HUES6 (cell line): Measurements from ENCODE around the gene PRRC1.

ENCODE experiments used
- H3K27ac ChIP-seq: 2 replicates; pipeline ENCODE4 v1.7.0; 2013; ENCODE audit warnings: low read depth, mild to moderate bottlenecking, low read length, inconsistent platforms
- H3K27me3 ChIP-seq: 2 replicates; pipeline ENCODE4 v1.6.1; 2013; ENCODE audit warnings: low read length; ENCODE audit not compliant: control insufficient read depth, insufficient read depth
- H3K36me3 ChIP-seq: 2 replicates; pipeline ENCODE4 v1.6.1; 2013; ENCODE audit warnings: low read length; ENCODE audit not compliant: control insufficient read depth, insufficient read depth
- H3K4me1 ChIP-seq: 2 replicates; pipeline ENCODE4 v1.6.1; 2013; ENCODE audit warnings: low read length; ENCODE audit not compliant: control insufficient read depth, insufficient read depth
- H3K4me3 ChIP-seq: 2 replicates; pipeline ENCODE4 v1.5.1; 2013; ENCODE audit warnings: low read depth, low read length
- H3K9ac ChIP-seq: one replicate; pipeline ENCODE4 v1.6.1; 2013; ENCODE audit warnings: mild to moderate bottlenecking, low read length
- H3K9me3 ChIP-seq: 2 replicates; pipeline ENCODE4 v1.6.1; 2013; ENCODE audit warnings: low read depth, low read length; ENCODE audit not compliant: control insufficient read depth, insufficient read depth

Gene PRRC1

GRCh38 chr5:127549551-127549950, 32.1 kb downstream of the PRRC1 start:
- Histone ChIP-seq H3K9me3 (0 out of 2 replicates have a peak, but pooled peaks cover 4% of the 10 kb centered on the region), H3K4me1 (no peaks in the 10 kb centered on the region), H3K36me3 (peaks cover 82% of the 10 kb centered on the region), H3K9ac (no peak overlapping the region), H3K27me3 (no peaks in the 10 kb centered on the region), H3K4me3 (no peak overlapping the region), H3K27ac (no peak overlapping the region)

GRCh38 chr5:127550652-127551409, 33.4 kb downstream of the PRRC1 start:
- H3K9ac ChIP-seq = no peak overlapping the region
- H3K4me1 ChIP-seq = no peaks in the 10 kb centered on the region
- H3K36me3 ChIP-seq = peaks cover 81% of the 10 kb centered on the region
- no peaks in the 10 kb centered on the region for H3K9me3 ChIP-seq
- no peak overlapping the region for H3K27ac ChIP-seq
- H3K4me3 ChIP-seq = no peak overlapping the region
- no peaks in the 10 kb centered on the region for H3K27me3 ChIP-seq

- H3K4me1 ChIP-seq = no peaks in the 10 kb centered on the region
- H3K4me3 ChIP-seq = no peak overlapping the region
- peaks cover 76% of the 10 kb centered on the region for H3K36me3 ChIP-seq
- H3K9ac ChIP-seq = no peak overlapping the region
- no peak overlapping the region for H3K27ac ChIP-seq
- no peaks in the 10 kb centered on the region for H3K9me3 ChIP-seq
- no peaks in the 10 kb centered on the region for H3K27me3 ChIP-seq
Measured at GRCh38 chr5:127551410-127552041, 34.1 kb downstream of the PRRC1 start.

- H3K27ac ChIP-seq = no peak overlapping the region
- peaks cover 37% of the 10 kb centered on the region for H3K36me3 ChIP-seq
- H3K4me3 ChIP-seq = no peak overlapping the region
- H3K9ac ChIP-seq = no peak overlapping the region
- no peaks in the 10 kb centered on the region for H3K4me1 ChIP-seq
- H3K27me3 ChIP-seq = no peaks in the 10 kb centered on the region
- no peaks in the 10 kb centered on the region for H3K9me3 ChIP-seq
Measured at GRCh38 chr5:127555826-127556225, 38.4 kb downstream of the PRRC1 start.

GRCh38 chr5:127556609-127557334, 39.3 kb downstream of the PRRC1 start:
- H3K27me3 ChIP-seq = no peaks in the 10 kb centered on the region
- no peak overlapping the region for H3K27ac ChIP-seq
- H3K4me1 ChIP-seq = no peaks in the 10 kb centered on the region
- no peak overlapping the region for H3K4me3 ChIP-seq
- no peaks in the 10 kb centered on the region for H3K9me3 ChIP-seq
- H3K9ac ChIP-seq = no peak overlapping the region
- H3K36me3 ChIP-seq = peaks cover 29% of the 10 kb centered on the region

GRCh38 chr5:127558273-127558672, 40.8 kb downstream of the PRRC1 start:
- Histone ChIP-seq H3K4me3 (no peak overlapping the region), H3K9me3 (no peaks in the 10 kb centered on the region), H3K4me1 (no peaks in the 10 kb centered on the region), H3K9ac (no peak overlapping the region), H3K27ac (no peak overlapping the region), H3K36me3 (peaks cover 16% of the 10 kb centered on the region), H3K27me3 (no peaks in the 10 kb centered on the region)

- Histone ChIP-seq H3K4me1 (no peaks in the 10 kb centered on the region), H3K9me3 (no peaks in the 10 kb centered on the region), H3K4me3 (no peak overlapping the region), H3K27me3 (no peaks in the 10 kb centered on the region), H3K27ac (no peak overlapping the region), H3K36me3 (no peaks in the 10 kb centered on the region), H3K9ac (no peak overlapping the region)
Measured at GRCh38 chr5:127561254-127561653, 43.8 kb downstream of the PRRC1 start.

- Histone ChIP-seq H3K4me1 (no peaks in the 10 kb centered on the region), H3K9ac (no peak overlapping the region), H3K9me3 (no peaks in the 10 kb centered on the region), H3K27ac (no peak overlapping the region), H3K4me3 (no peak overlapping the region), H3K27me3 (no peaks in the 10 kb centered on the region), H3K36me3 (no peaks in the 10 kb centered on the region)
Measured at GRCh38 chr5:127562252-127562651, 44.8 kb downstream of the PRRC1 start.

- H3K4me3 ChIP-seq = no peak overlapping the region
- no peak overlapping the region for H3K27ac ChIP-seq
- no peaks in the 10 kb centered on the region for H3K4me1 ChIP-seq
- no peaks in the 10 kb centered on the region for H3K27me3 ChIP-seq
- no peaks in the 10 kb centered on the region for H3K36me3 ChIP-seq
- no peaks in the 10 kb centered on the region for H3K9me3 ChIP-seq
- H3K9ac ChIP-seq = no peak overlapping the region
Measured at GRCh38 chr5:127563136-127563535, 45.7 kb downstream of the PRRC1 start.

- Histone ChIP-seq H3K4me3 (no peak overlapping the region), H3K9ac (no peak overlapping the region), H3K27me3 (no peaks in the 10 kb centered on the region), H3K4me1 (no peaks in the 10 kb centered on the region), H3K9me3 (no peaks in the 10 kb centered on the region), H3K27ac (no peak overlapping the region), H3K36me3 (no peaks in the 10 kb centered on the region)
Measured at GRCh38 chr5:127564002-127564769, 46.7 kb downstream of the PRRC1 start.
